H1 (cell line): ENCODE measurements around the gene TENT4A. TPM values are rescaled to one million over a fixed set of nuclear protein-coding genes. Genes with fewer than 3 reads are reported as not detected.

ENCODE experiments used
- CTCF ChIA-PET: fragments of 300-600 bp; sonication (Branson Sonifier 250); formaldehyde crosslinking; loops from one replicate; lab custom pipeline; 2021; ENCODE audit not compliant: partially characterized antibody; lab: Charles Lee
- POLR2A ChIA-PET: fragments of 300-600 bp; sonication (Branson Sonifier 250); formaldehyde crosslinking; loops from one replicate; lab custom pipeline; 2021; ENCODE audit warnings: inconsistent platforms; ENCODE audit not compliant: partially characterized antibody; lab: Charles Lee
- DNase-seq, 2 experiments: peaks; one replicate each; pipeline versions ENCODE4 v3.0.0 to v3.0.0-alpha.2; 2010 to 2022; ENCODE audit warnings: low spot score in 2 of 2, low read depth in 1 of 2, mixed read lengths in 1 of 2
- FAIRE-seq: peaks from 2 replicates; lab custom pipeline; 2011; peaks lifted over from hg19 to GRCh38; lab: Jason Lieb, UNC
- H2AFZ ChIP-seq: 2 replicates; pipeline ENCODE4 v1.8.1; 2012; ENCODE audit warnings: low read length, inconsistent platforms
- H2AK5ac ChIP-seq: 2 replicates; pipeline ENCODE4 v1.6.1; 2013; ENCODE audit warnings: low read depth, low read length
- H2BK120ac ChIP-seq: replicated peaks from 2 replicates; pipeline ENCODE3; 2013; ENCODE audit warnings: low read depth, low read length, inconsistent platforms
- H2BK12ac ChIP-seq: 2 replicates; pipeline ENCODE4 v1.6.1; 2013; ENCODE audit warnings: low read depth, low read length
- H2BK15ac ChIP-seq: 2 replicates; pipeline ENCODE4 v1.6.1; 2013; ENCODE audit warnings: low read length
- H2BK20ac ChIP-seq: 2 replicates; pipeline ENCODE4 v1.6.1; 2013; ENCODE audit warnings: low read length
- H2BK5ac ChIP-seq: 2 replicates; pipeline ENCODE4 v1.6.1; 2013; ENCODE audit warnings: low read depth, low read length
- H3K14ac ChIP-seq: 2 replicates; pipeline ENCODE4 v1.6.1; 2013; ENCODE audit warnings: inconsistent platforms; ENCODE audit not compliant: insufficient read length
- H3K18ac ChIP-seq: 2 replicates; pipeline ENCODE4 v1.6.1; 2013; ENCODE audit warnings: low read length; ENCODE audit errors: extremely low read depth
- H3K23ac ChIP-seq: 2 replicates; pipeline ENCODE4 v1.6.1; 2013; ENCODE audit warnings: inconsistent platforms; ENCODE audit not compliant: insufficient read length
- H3K23me2 ChIP-seq: 2 replicates; pipeline ENCODE4 v1.6.1; 2013; ENCODE audit warnings: low read depth, low read length
- H3K27ac ChIP-seq: 2 replicates; pipeline ENCODE4 v1.6.1; 2011; ENCODE audit warnings: low read depth, low read length, inconsistent platforms
- H3K27me3 ChIP-seq, 4 experiments: replicated peaks in 1 of 4; 1 replicate in 1 of 4; 2 replicates in 3 of 4; pipeline versions ENCODE4 v1.6.1 to v1.8.1; 2011 to 2013; ENCODE audit warnings: low read length in 3 of 4, mild to moderate bottlenecking in 3 of 4, inconsistent platforms in 2 of 4, mixed read lengths in 2 of 4, moderate library complexity in 1 of 4; ENCODE audit not compliant: control insufficient read depth in 3 of 4, insufficient read depth in 3 of 4; ENCODE audit errors: extremely low read depth in 1 of 4
- H3K36me3 ChIP-seq, 4 experiments: 2 replicates each; pipeline versions ENCODE4 v1.6.1 to v1.8.1; 2011 to 2013; ENCODE audit warnings: mild to moderate bottlenecking in 4 of 4, low read length in 3 of 4, moderate library complexity in 2 of 4, control low read depth in 1 of 4, inconsistent platforms in 1 of 4; ENCODE audit not compliant: insufficient read depth in 4 of 4, control insufficient read depth in 2 of 4
- H3K4ac ChIP-seq: replicated peaks from 2 replicates; pipeline ENCODE3; 2013; ENCODE audit warnings: low read length, low read depth, mixed read lengths, inconsistent platforms; ENCODE audit not compliant: insufficient read length
- H3K4me1 ChIP-seq, 4 experiments: replicated peaks in 1 of 4; 1 replicate in 1 of 4; 2 replicates in 3 of 4; pipeline versions ENCODE4 v1.6.1 to v1.8.1; 2011 to 2013; ENCODE audit warnings: low read length in 3 of 4, inconsistent platforms in 2 of 4, mixed read lengths in 1 of 4; ENCODE audit not compliant: insufficient read depth in 4 of 4, control insufficient read depth in 3 of 4
- H3K4me2 ChIP-seq, 2 experiments: 2 replicates each; pipeline versions ENCODE4 v1.6.1 to v1.8.1; 2011 to 2013; ENCODE audit warnings: low read depth in 2 of 2, low read length in 2 of 2, control low read depth in 1 of 2, inconsistent platforms in 1 of 2, mild to moderate bottlenecking in 1 of 2; ENCODE audit not compliant: insufficient read depth in 1 of 2
- H3K4me3 ChIP-seq, 4 experiments: fragments of 200-600, 300-600 bp in 1 of 4; sonication (generic), shearing (Covaris generic), sonication (Bioruptor Twin) in 1 of 4; 2 replicates each; pipeline versions ENCODE4 v1.5.1 to v1.8.1; 2011 to 2016; ENCODE audit warnings: low read length in 4 of 4, low read depth in 3 of 4, control low read depth in 2 of 4, inconsistent platforms in 2 of 4, mild to moderate bottlenecking in 2 of 4, mixed read lengths in 1 of 4, moderate library complexity in 1 of 4; ENCODE audit not compliant: insufficient read depth in 2 of 4; ENCODE audit errors: extremely low read depth in 1 of 4
- H3K56ac ChIP-seq: replicated peaks from 2 replicates; pipeline ENCODE3; 2013; ENCODE audit warnings: low read depth, mild to moderate bottlenecking, mixed read lengths, low read length, inconsistent platforms; ENCODE audit not compliant: insufficient read length
- H3K79me1 ChIP-seq: 2 replicates; pipeline ENCODE4 v1.6.1; 2013; ENCODE audit warnings: low read depth, low read length, control low read depth
- H3K79me2 ChIP-seq, 2 experiments: 2 replicates each; pipeline versions ENCODE4 v1.6.1 to v1.8.1; 2012 to 2013; ENCODE audit warnings: low read length in 2 of 2, mild to moderate bottlenecking in 2 of 2, inconsistent platforms in 1 of 2; ENCODE audit not compliant: insufficient read depth in 2 of 2, control insufficient read depth in 1 of 2
- H3K9ac ChIP-seq, 4 experiments: replicated peaks in 1 of 4; 1 replicate in 1 of 4; 2 replicates in 3 of 4; pipeline versions ENCODE4 v1.6.1 to v1.8.1; 2011 to 2013; ENCODE audit warnings: low read depth in 3 of 4, low read length in 3 of 4, control low read depth in 2 of 4, mild to moderate bottlenecking in 2 of 4, moderate library complexity in 2 of 4, inconsistent platforms in 1 of 4; ENCODE audit errors: extremely low read depth in 1 of 4
- H3K9me3 ChIP-seq, 2 experiments: 2 replicates each; pipeline versions ENCODE4 v1.6.1 to v1.8.1; 2012 to 2013; ENCODE audit warnings: mild to moderate bottlenecking in 2 of 2, moderate library complexity in 2 of 2, control low read depth in 1 of 2, inconsistent platforms in 1 of 2, low read depth in 1 of 2, low read length in 1 of 2, mixed read lengths in 1 of 2; ENCODE audit not compliant: insufficient read depth in 2 of 2
- H4K20me1 ChIP-seq, 2 experiments: replicated peaks in 1 of 2; 2 replicates each; pipeline versions ENCODE3 to v1.8.1; 2011 to 2013; ENCODE audit warnings: inconsistent platforms in 2 of 2, low read length in 2 of 2, mild to moderate bottlenecking in 1 of 2; ENCODE audit not compliant: insufficient read depth in 2 of 2, control insufficient read depth in 1 of 2
- H4K5ac ChIP-seq: 2 replicates; pipeline ENCODE4 v1.6.1; 2013; ENCODE audit warnings: low read length, low read depth, mixed read lengths, inconsistent platforms; ENCODE audit not compliant: insufficient read length
- H4K8ac ChIP-seq: 2 replicates; pipeline ENCODE4 v1.8.0; 2013; ENCODE audit warnings: mild to moderate bottlenecking, moderate library complexity, low read length, inconsistent platforms; ENCODE audit not compliant: insufficient read depth; ENCODE audit errors: extremely low read depth
- H4K91ac ChIP-seq: replicated peaks from 2 replicates; pipeline ENCODE3; 2013; ENCODE audit warnings: low read length, mixed read lengths, inconsistent platforms; ENCODE audit not compliant: insufficient read length
- BACH1 ChIP-seq: IDR thresholded peaks from 2 replicates; pipeline ENCODE4 v1.6.1; 2012; ENCODE audit warnings: low read length, improper control_type of control experiment
- BRCA1 ChIP-seq: IDR thresholded peaks from 2 replicates; pipeline ENCODE4 v1.6.1; 2012; ENCODE audit warnings: low read depth, low read length, improper control_type of control experiment
- CTBP2 ChIP-seq: IDR thresholded peaks from 2 replicates; pipeline ENCODE4 v1.7.0; 2011; ENCODE audit warnings: borderline replicate concordance, mild to moderate bottlenecking, moderate library complexity, mixed read lengths, low read length; ENCODE audit not compliant: insufficient read depth, insufficient read length
- EP300 ChIP-seq, 2 experiments: IDR thresholded peaks; 1 replicate in 1 of 2; 2 replicates in 1 of 2; pipeline ENCODE4 v1.6.1; 2011 to 2012; ENCODE audit warnings: low read depth in 2 of 2, low read length in 2 of 2, mild to moderate bottlenecking in 2 of 2, borderline replicate concordance in 1 of 2, inconsistent platforms in 1 of 2, moderate library complexity in 1 of 2
- FOSL1 ChIP-seq: IDR thresholded peaks from 2 replicates; pipeline ENCODE4 v1.6.1; 2011; ENCODE audit warnings: mild to moderate bottlenecking, low read depth, low read length, moderate library complexity; ENCODE audit not compliant: insufficient read depth
- HDAC6 ChIP-seq: IDR thresholded peaks from one replicate; pipeline ENCODE4 v1.7.1; 2012; ENCODE audit warnings: low read depth, mild to moderate bottlenecking, inconsistent platforms, low read length, moderate library complexity
- KDM5A ChIP-seq: fragments of 200-600 bp; IDR thresholded peaks from 2 replicates; pipeline ENCODE4 v1.7.1; 2012; ENCODE audit warnings: mild to moderate bottlenecking, low read length, inconsistent platforms, mixed read lengths
- MAFK ChIP-seq: IDR thresholded peaks from 2 replicates; pipeline ENCODE4 v1.6.1; 2012; ENCODE audit warnings: low read depth, mild to moderate bottlenecking, improper control_type of control experiment, low read length
- NANOG ChIP-seq: IDR thresholded peaks from 2 replicates; pipeline ENCODE4 v1.6.1; 2011; ENCODE audit warnings: low read length, low read depth, mild to moderate bottlenecking, inconsistent platforms; ENCODE audit not compliant: insufficient read depth, poor library complexity, severe bottlenecking
- POU5F1 ChIP-seq: IDR thresholded peaks from 2 replicates; pipeline ENCODE4 v1.6.1; 2011; ENCODE audit warnings: low read depth, mild to moderate bottlenecking, low read length, moderate library complexity
- RFX5 ChIP-seq: IDR thresholded peaks from 2 replicates; pipeline ENCODE4 v1.6.1; 2011; ENCODE audit warnings: low read depth, low read length, improper control_type of control experiment, borderline replicate concordance
- SRF ChIP-seq: IDR thresholded peaks from 2 replicates; pipeline ENCODE4 v1.6.1; 2011; ENCODE audit warnings: mild to moderate bottlenecking, low read depth, low read length, moderate library complexity
- SUZ12 ChIP-seq: fragments of 200-600 bp; sonication (generic); IDR thresholded peaks from 2 replicates; pipeline ENCODE4 v1.6.1; 2012; ENCODE audit warnings: mild to moderate bottlenecking, inconsistent platforms, low read length, moderate library complexity, mixed read lengths
- YY1 ChIP-seq: IDR thresholded peaks from 2 replicates; pipeline ENCODE4 v1.6.1; 2011; ENCODE audit warnings: low read depth, mild to moderate bottlenecking, low read length
- WGBS, 2 experiments: shearing (Covaris generic) in 1 of 2; methylation state at CpG; one replicate each; pipeline versions ENCODE4 v1.1.6 to v1.1.7; 2013 to 2015; ENCODE audit warnings: low lambda C conversion rate in 2 of 2, mixed read lengths in 2 of 2, inconsistent platforms in 1 of 2, low coverage in 1 of 2, missing lambda C conversion rate in 1 of 2; ENCODE audit not compliant: insufficient replicate concordance in 2 of 2, insufficient coverage in 1 of 2, insufficient read length in 1 of 2; ENCODE audit errors: extremely low coverage in 1 of 2, missing lambda C conversion rate in 1 of 2; 5-methylcytosine and 5-hydroxymethylcytosine counted together
- polyA plus RNA-seq, 7 experiments: library from polyadenylated mRNA; depleted of rRNA in 3 of 7; stranded (reverse) in 5 of 7; unstranded in 2 of 7; fragments of >200 nt in 5 of 7; fragments of 200-250 nt in 2 of 7; gene quantifications; 1 replicate in 5 of 7; 2 replicates in 1 of 7; 4 replicates in 1 of 7; pipeline versions ENCODE4 v1.2.1 to v1.2.3, GENCODE V29; 2011 to 2013; ENCODE audit warnings: missing spikeins in 2 of 7, mixed read lengths in 2 of 7
- total RNA-seq: library from RNA; stranded (reverse); fragmentation: NEBNext Ultra II Directional; extraction: Animal tissue kit (Norgen Biotek cat#: 25700); gene quantifications from 2 replicates; pipeline ENCODE4 v1.2.1, GENCODE V29; 2021

TENT4A gene
- total and polyA plus RNA-seq, 2 of the 8 experiments (the other 6 are each of a cell fraction or from before 2014, with no cell fraction given): 8.9 to 25.1 TPM

GRCh38 chr5:6788439-6788838 lies 75.2 kb downstream of the TENT4A start:
- DNase-seq (peak in 1 of 2 experiments; percentile 13), FAIRE-seq (no peak)
- Histone ChIP-seq H3K4me2 (no peak overlapping the region), H4K8ac (no peak overlapping the region; the same call in 1 of the 2 replicates), H3K23me2 (peaks cover 5% of the 10 kb centered on the region; the same call in 1 of the 2 replicates), H4K5ac (no peak overlapping the region), H3K79me1 (no peaks in the 10 kb centered on the region), H3K4me1 (no peaks in the 10 kb centered on the region), H3K79me2 (no peaks in the 10 kb centered on the region), H2AFZ (no peak overlapping the region), H3K9me3 (no peaks in the 10 kb centered on the region), H2BK20ac (no peak overlapping the region), H2BK15ac (no peak overlapping the region), H3K56ac (no peak overlapping the region), H3K27me3 (no peaks in the 10 kb centered on the region), H3K36me3 (no peaks in the 10 kb centered on the region), H2BK12ac (no peak overlapping the region), H3K4ac (no peak overlapping the region), H3K23ac (no peak overlapping the region), H4K91ac (no peak overlapping the region), H2BK120ac (no peak overlapping the region), H3K14ac (no peak overlapping the region), H3K9ac (no peak overlapping the region), H3K4me3 (no peak overlapping the region), H2AK5ac (no peak overlapping the region), H3K18ac (no peak overlapping the region), H2BK5ac (no peak overlapping the region), H3K27ac (no peak overlapping the region), H4K20me1 (peaks cover 0 to 5% of the 10 kb centered on the region in 2 experiments)
- 83% methylated on average over 7 of the region's 7 CpGs; no CpG with 5 or more reads in 1 of the 2 experiments for WGBS, 2 experiments
- TF ChIP-seq MAFK: no peak
- no peak for TF ChIP-seq RFX5
- no peak for TF ChIP-seq SUZ12
- no peak for TF ChIP-seq NANOG
- TF ChIP-seq POU5F1: no peak
- no peak for TF ChIP-seq BRCA1
- no peak for TF ChIP-seq BACH1
- TF ChIP-seq FOSL1: no peak
- no peak for TF ChIP-seq EP300 (IDR thresholded peaks at IDR 0.05; ENCODE audit: borderline replicate concordance in 1 of 2, low read depth in 2 of 2, low read length in 2 of 2)
- TF ChIP-seq YY1: no peak
- no peak for TF ChIP-seq SRF
- TF ChIP-seq CTBP2: no peak
- TF ChIP-seq HDAC6: no peak
- TF ChIP-seq KDM5A: no peak
- ChIA-PET CTCF (interaction anchor here (0.9 to 5.6 kb wide), 10 partner anchors 11 to 291 kb away, joined by 3 to 58 read pairs (median 4); no protein-coding TSS in a partner anchor), POLR2A (no interaction called here)
